Mesodermal cell (in vitro differentiated cells): ENCODE results near the gene KCTD7.
A peak's percentile ranks its signal among the peaks of the same experiment; 100 is the strongest.
"Not testable (repeated sequence)": the region's sequence is repeated elsewhere in the genome, so short reads cannot be mapped to it uniquely, and the experiment has no call there.

ENCODE experiments used
- H3K27ac ChIP-seq: 2 replicates; pipeline ENCODE4 v1.7.0; 2013; ENCODE audit warnings: mild to moderate bottlenecking, low read depth, low read length, moderate library complexity; ENCODE audit not compliant: severe bottlenecking
- H3K36me3 ChIP-seq: 2 replicates; pipeline ENCODE4 v1.7.1; 2013; ENCODE audit warnings: mild to moderate bottlenecking, low read length, moderate library complexity; ENCODE audit not compliant: control insufficient read depth, insufficient read depth
- H3K4me1 ChIP-seq: one replicate; pipeline ENCODE4 v1.7.1; 2013; ENCODE audit warnings: mild to moderate bottlenecking, low read length; ENCODE audit not compliant: insufficient read depth, control insufficient read depth, poor library complexity, severe bottlenecking
- H3K4me3 ChIP-seq: 2 replicates; pipeline ENCODE4 v1.7.0; 2013; ENCODE audit warnings: low read length, control low read depth, mild to moderate bottlenecking; ENCODE audit not compliant: insufficient read depth, poor library complexity, severe bottlenecking; ENCODE audit errors: extremely low read depth
- H3K9me3 ChIP-seq: 2 replicates; pipeline ENCODE4 v1.7.1; 2013; ENCODE audit warnings: mild to moderate bottlenecking, low read length, moderate library complexity; ENCODE audit not compliant: control insufficient read depth
- WGBS, 2 experiments: methylation state at CpG; one replicate each; pipeline ENCODE4 v1.1.5; 2013; ENCODE audit warnings: missing lambda C conversion rate in 2 of 2; ENCODE audit not compliant: insufficient coverage in 2 of 2; 5-methylcytosine and 5-hydroxymethylcytosine counted together

KCTD7 gene

GRCh38 chr7:66619341-66619948, 9.2 kb upstream of the KCTD7 start:
- not testable (repeated sequence) for H3K4me1 ChIP-seq, H3K4me3 ChIP-seq, H3K9me3 ChIP-seq, H3K36me3 ChIP-seq
- H3K27ac ChIP-seq, result peak overlapping the region; percentile 23
- 40% methylated on average over 1 of the region's 4 CpGs; no CpG with 5 or more reads in 1 of the 2 experiments for WGBS, 2 experiments

DNA sequence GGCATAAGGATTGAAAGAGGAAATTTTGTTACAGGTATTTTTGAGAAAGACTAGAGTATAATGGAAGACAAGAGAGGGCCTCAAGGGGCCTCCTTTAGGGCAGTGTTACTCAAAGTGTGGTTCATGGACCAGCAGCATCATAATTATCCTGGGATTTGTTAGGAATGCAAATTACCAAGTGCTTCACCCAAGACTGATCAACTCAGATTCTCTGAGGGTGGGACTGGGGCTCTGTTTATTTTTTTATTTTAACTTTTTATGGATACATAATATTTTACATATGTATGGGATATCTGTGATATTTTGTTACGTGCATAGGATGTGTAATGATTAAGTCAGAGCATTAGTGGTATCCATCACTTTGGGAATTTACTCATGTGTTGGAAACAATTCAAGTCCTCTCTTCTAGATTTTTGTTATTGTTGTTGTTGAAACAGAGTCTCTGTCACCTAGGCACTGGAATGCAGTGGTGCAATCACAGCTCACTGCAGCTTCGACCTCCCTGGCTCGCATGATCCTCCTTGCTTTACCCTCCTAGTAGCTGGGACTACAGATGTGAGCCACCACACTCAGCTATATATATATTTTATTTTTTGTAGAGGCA, 2.2 kb upstream of the KCTD7 start:
- Histone ChIP-seq H3K36me3 (peaks cover 7% of the 10 kb centered on the region), H3K4me1 (no peaks in the 10 kb centered on the region), H3K9me3 (no peaks in the 10 kb centered on the region), H3K27ac (no peak overlapping the region), H3K4me3 (no peak overlapping the region)
- WGBS, 2 experiments, result 100% methylated on average over 1 to 2 of the region's 3 CpGs

- Histone ChIP-seq H3K36me3 (peaks cover 7% of the 10 kb centered on the region), H3K4me1 (no peaks in the 10 kb centered on the region), H3K4me3 (no peak overlapping the region), H3K9me3 (no peaks in the 10 kb centered on the region), H3K27ac (peak overlapping the region; percentile 41)
- 87 to 100% methylated on average over 3 to 6 of the region's 10 CpGs for WGBS, 2 experiments
Measured at GRCh38 chr7:66627151-66627681, 1.5 kb upstream of the KCTD7 start.

- peaks cover 7% of the 10 kb centered on the region for H3K36me3 ChIP-seq
- H3K27ac ChIP-seq, result peak overlapping the region; percentile 86
- H3K4me3 ChIP-seq, result peak overlapping the region; percentile 68
- H3K4me1 ChIP-seq, result no peaks in the 10 kb centered on the region
- H3K9me3 ChIP-seq, result no peaks in the 10 kb centered on the region
- WGBS, 2 experiments, result 20% methylated on average over 16 to 17 of the region's 18 CpGs
Measured at GRCh38 chr7:66627881-66628360, 760 bp upstream of the KCTD7 start.

DNA sequence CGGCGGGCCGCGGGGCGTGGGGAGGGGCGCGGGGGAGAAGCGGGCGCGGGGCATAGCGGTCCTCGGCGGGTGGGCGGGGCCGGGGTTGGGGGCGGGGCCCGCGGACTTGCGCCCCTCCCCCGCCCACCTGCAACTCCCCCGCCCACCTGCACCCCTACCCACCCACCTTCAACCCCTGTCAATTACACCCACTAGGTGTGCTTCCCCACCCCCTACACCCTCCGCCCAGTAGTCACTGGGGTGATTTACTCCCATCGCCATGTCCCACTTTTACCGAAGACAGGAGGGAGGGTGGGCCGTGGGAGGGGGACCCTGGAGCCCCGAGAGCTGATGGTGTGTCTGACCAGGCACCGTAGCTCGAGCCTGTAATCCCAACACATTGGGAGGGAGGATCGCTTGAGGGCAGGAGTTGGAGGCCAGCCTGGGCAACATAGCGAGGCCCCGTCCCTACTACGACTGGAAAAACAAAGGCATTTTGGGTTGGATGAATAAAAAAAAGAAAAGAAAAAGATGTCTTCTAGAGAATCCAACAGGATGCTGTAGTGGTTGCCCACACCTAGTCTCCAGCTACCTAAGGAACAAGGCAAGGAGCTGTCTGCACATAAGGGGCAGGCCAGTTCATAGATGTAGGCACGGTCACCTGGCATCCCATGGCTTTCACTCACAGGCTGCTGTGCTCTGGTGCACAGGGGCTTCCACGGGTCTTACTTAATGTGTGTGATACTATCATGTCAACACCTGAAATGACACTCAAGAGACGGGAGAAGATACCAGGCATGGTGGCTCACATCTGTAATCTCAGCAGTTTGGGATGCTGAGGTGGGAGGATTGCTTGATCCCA, 761 bp downstream of the KCTD7 start:
- 19 to 49% methylated on average over 10 of the region's 35 CpGs for WGBS, 2 experiments
- Histone ChIP-seq H3K4me1 (no peaks in the 10 kb centered on the region), H3K4me3 (peak overlapping the region; percentile 68), H3K9me3 (no peaks in the 10 kb centered on the region), H3K36me3 (peaks cover 16% of the 10 kb centered on the region), H3K27ac (peak overlapping the region; percentile 88)

- no peak overlapping the region for H3K4me3 ChIP-seq
- peaks cover 18% of the 10 kb centered on the region for H3K36me3 ChIP-seq
- no CpG with 5 or more reads among the region's 1 CpG for WGBS, 2 experiments
- H3K9me3 ChIP-seq, result no peaks in the 10 kb centered on the region
- no peak overlapping the region for H3K27ac ChIP-seq
- no peaks in the 10 kb centered on the region for H3K4me1 ChIP-seq
Measured at GRCh38 chr7:66630531-66630930, 1.9 kb downstream of the KCTD7 start.

GRCh38 chr7:66631471-66631870, 2.8 kb downstream of the KCTD7 start:
- peaks cover 18% of the 10 kb centered on the region for H3K36me3 ChIP-seq
- H3K9me3 ChIP-seq, result no peaks in the 10 kb centered on the region
- 100% methylated on average over 1 to 4 of the region's 6 CpGs for WGBS, 2 experiments
- no peak overlapping the region for H3K27ac ChIP-seq
- no peaks in the 10 kb centered on the region for H3K4me1 ChIP-seq
- H3K4me3 ChIP-seq, result no peak overlapping the region

DNA sequence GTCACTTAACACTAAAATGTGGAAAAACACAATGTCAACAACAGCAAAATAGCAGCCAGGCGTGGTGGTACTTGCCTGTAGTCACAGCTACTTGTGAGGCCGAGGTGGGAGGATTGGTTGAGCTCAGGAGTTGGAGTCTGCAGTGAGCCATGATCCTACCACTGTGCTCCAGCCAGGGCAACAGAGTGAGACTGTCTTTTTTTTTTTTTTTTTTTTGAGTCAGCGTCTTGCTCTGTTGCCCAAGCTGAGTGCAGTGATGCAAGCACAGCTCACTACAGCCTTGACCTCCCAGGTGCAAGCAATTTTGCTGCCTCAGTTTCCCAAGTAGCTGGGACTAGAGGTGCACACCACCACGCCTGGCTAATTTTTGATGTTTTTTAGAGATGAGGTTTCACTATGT, 6.1 kb downstream of the KCTD7 start:
- no peaks in the 10 kb centered on the region for H3K9me3 ChIP-seq
- H3K36me3 ChIP-seq, result peaks cover 44% of the 10 kb centered on the region
- 71 to 100% methylated on average over 1 of the region's 4 CpGs for WGBS, 2 experiments
- H3K4me3 ChIP-seq, result no peak overlapping the region
- no peaks in the 10 kb centered on the region for H3K4me1 ChIP-seq
- H3K27ac ChIP-seq, result no peak overlapping the region

- peaks cover 49% of the 10 kb centered on the region for H3K36me3 ChIP-seq
- not testable (repeated sequence) for H3K4me3 ChIP-seq, H3K27ac ChIP-seq, H3K9me3 ChIP-seq, H3K4me1 ChIP-seq
- no CpG with 5 or more reads among the region's 4 CpGs for WGBS, 2 experiments
Measured at GRCh38 chr7:66635322-66635981, 6.8 kb downstream of the KCTD7 start.

- not testable (repeated sequence) for H3K9me3 ChIP-seq, H3K4me1 ChIP-seq, H3K4me3 ChIP-seq, H3K27ac ChIP-seq
- WGBS, 2 experiments, result 94 to 100% methylated on average over 5 of the region's 9 CpGs
- peaks cover 50% of the 10 kb centered on the region for H3K36me3 ChIP-seq
Measured at GRCh38 chr7:66635982-66636546, 7.4 kb downstream of the KCTD7 start.
